GM12878 (cell line): ENCODE measurements around the gene PBRM1. TPM values are rescaled to one million over a fixed set of nuclear protein-coding genes. Genes with fewer than 3 reads are reported as not detected.

Experiments used
- ATAC-seq: fragments of 200-7000 bp; cut with Tn5 transposase; 3 replicates; pipeline ENCODE4 v1.9.1; 2020; ENCODE audit warnings: mild to moderate bottlenecking, moderate library complexity
- BruUV-seq: library from RNA; stranded (reverse); fragments of 400-500 nt; replicated peaks from 2 replicates; lab custom pipeline; 2021; lab: Mats Ljungman, UMichigan
- CTCF ChIA-PET: fragments of 300-600 bp; sonication (Branson Sonifier 250); formaldehyde crosslinking; extraction: SDS; loops from one replicate; lab custom pipeline; 2021; ENCODE audit warnings: inconsistent platforms; lab: Yijun Ruan, JAX
- POLR2A ChIA-PET: fragments of 350-600 bp; formaldehyde crosslinking; extraction: SDS; loops from one replicate; lab custom pipeline; 2021; ENCODE audit warnings: inconsistent platforms; lab: Charles Lee
- RAD21 ChIA-PET: fragments of 300-600 bp; sonication (Branson Sonifier 250); formaldehyde crosslinking; loops from one replicate; lab custom pipeline; 2023; ENCODE audit warnings: antibody characterized with exemption; ENCODE audit not compliant: unreplicated experiment; lab: Charles Lee
- SMC1A ChIA-PET: fragments of 300-600 bp; sonication (Branson Sonifier 250); formaldehyde crosslinking; loops from one replicate; lab custom pipeline; 2023; ENCODE audit not compliant: unreplicated experiment, uncharacterized antibody; lab: Charles Lee
- DNase-seq: peaks from one replicate; pipeline ENCODE4 v3.0.0-alpha.2; 2011; ENCODE audit warnings: low read depth, low spot score
- FAIRE-seq: peaks from 3 replicates; lab custom pipeline; 2011; peaks lifted over from hg19 to GRCh38; lab: Jason Lieb, UNC
- H2AFZ ChIP-seq: 2 replicates; pipeline ENCODE4 v1.6.0; 2011; ENCODE audit warnings: low read depth, low read length, control low read depth; ENCODE audit not compliant: control insufficient read depth
- H3K27ac ChIP-seq: 2 replicates; pipeline ENCODE4 v1.5.1; 2011; ENCODE audit warnings: control low read depth; ENCODE audit not compliant: control insufficient read depth, insufficient read depth
- H3K27me3 ChIP-seq, 2 experiments: replicated peaks in 1 of 2; 2 replicates each; pipeline versions ENCODE4 v1.6.0 to v1.6.1; 2011; ENCODE audit warnings: low read length in 1 of 2; ENCODE audit not compliant: control insufficient read depth in 2 of 2, insufficient read depth in 2 of 2
- H3K36me3 ChIP-seq, 2 experiments: 2 replicates each; pipeline ENCODE4 v1.5.1; 2011; ENCODE audit warnings: low read length in 1 of 2; ENCODE audit not compliant: control insufficient read depth in 2 of 2, insufficient read depth in 2 of 2
- H3K4me1 ChIP-seq: 2 replicates; pipeline ENCODE4 v1.6.1; 2011; ENCODE audit warnings: mild to moderate bottlenecking, low read length, moderate library complexity, mixed read lengths; ENCODE audit not compliant: control insufficient read depth, insufficient read depth
- H3K4me2 ChIP-seq: 2 replicates; pipeline ENCODE4 v1.6.0; 2011; ENCODE audit warnings: control low read depth; ENCODE audit not compliant: control insufficient read depth, insufficient read depth
- H3K4me3 ChIP-seq: fragments of 200-600 bp; sonication (generic); 2 replicates; pipeline ENCODE4 v1.5.1; 2016
- H3K79me2 ChIP-seq: 2 replicates; pipeline ENCODE4 v1.6.0; 2011; ENCODE audit warnings: low read length; ENCODE audit not compliant: control insufficient read depth, insufficient read depth
- H3K9ac ChIP-seq: 2 replicates; pipeline ENCODE4 v1.8.0; 2011; ENCODE audit warnings: low read length, control low read depth, mixed read lengths; ENCODE audit not compliant: control insufficient read depth, insufficient read depth
- H3K9me3 ChIP-seq: replicated peaks from 3 replicates; pipeline ENCODE4 v1.5.1; 2011; ENCODE audit warnings: mild to moderate bottlenecking, low read length; ENCODE audit not compliant: control insufficient read depth, insufficient read depth
- H4K20me1 ChIP-seq: 2 replicates; pipeline ENCODE4 v1.6.0; 2011; ENCODE audit not compliant: control insufficient read depth, insufficient read depth
- ASH2L ChIP-seq: fragments of 300-600, 200-600 bp; sonication (generic); IDR thresholded peaks from 2 replicates; pipeline ENCODE4 v1.6.1; 2017; ENCODE audit warnings: low read depth, mild to moderate bottlenecking, borderline replicate concordance
- E4F1 ChIP-seq: fragments of 450-650 bp; IDR thresholded peaks from 2 replicates; pipeline ENCODE4 v1.6.1; 2018; ENCODE audit warnings: borderline replicate concordance, mild to moderate bottlenecking; ENCODE audit not compliant: partially characterized antibody
- HDAC6 ChIP-seq: fragments of 200-600 bp; sonication (generic); IDR thresholded peaks from one replicate; pipeline ENCODE4 v1.8.0; 2017; ENCODE audit warnings: antibody characterized with exemption; ENCODE audit not compliant: unreplicated experiment
- RB1 ChIP-seq: fragments of 450-650 bp; formaldehyde crosslinking; IDR thresholded peaks from 2 replicates; pipeline ENCODE4 v1.6.1; 2017; ENCODE audit warnings: mild to moderate bottlenecking, borderline replicate concordance
- RCOR1 ChIP-seq: conservative IDR thresholded peaks from 2 replicates; pipeline ENCODE4 v1.6.1; 2012; ENCODE audit warnings: low read depth, low read length, improper control_type of control experiment
- RUNX3 ChIP-seq: IDR thresholded peaks from 2 replicates; pipeline ENCODE4 v1.6.1; 2012; ENCODE audit warnings: low read length, inconsistent platforms
- SMARCA5 ChIP-seq: fragments of 450-650 bp; IDR thresholded peaks from 2 replicates; pipeline ENCODE4 v1.6.1; 2017; ENCODE audit warnings: mild to moderate bottlenecking
- SRF ChIP-seq, 2 experiments: IDR thresholded peaks; 2 replicates each; pipeline ENCODE4 v1.6.1; 2011; ENCODE audit warnings: low read depth in 2 of 2, low read length in 2 of 2, mild to moderate bottlenecking in 1 of 2, moderate library complexity in 1 of 2
- SUZ12 ChIP-seq: fragments of 200-600 bp; sonication (generic); IDR thresholded peaks from one replicate; pipeline ENCODE4 v1.6.1; 2018; ENCODE audit warnings: antibody characterized with exemption, mild to moderate bottlenecking; ENCODE audit not compliant: unreplicated experiment
- TARDBP ChIP-seq: IDR thresholded peaks from 2 replicates; pipeline ENCODE4 v1.6.1; 2016; ENCODE audit warnings: borderline replicate concordance
- TCF12 ChIP-seq: IDR thresholded peaks from 2 replicates; pipeline ENCODE4 v1.6.1; 2011; ENCODE audit warnings: low read depth, mild to moderate bottlenecking, low read length
- TCF7 ChIP-seq: IDR thresholded peaks from 2 replicates; pipeline ENCODE4 v1.6.1; 2014; ENCODE audit warnings: antibody characterized with exemption, borderline replicate concordance
- WGBS: methylation state at CpG from one replicate; pipeline ENCODE4 v1.1.6; 2016; ENCODE audit warnings: low lambda C conversion rate; ENCODE audit not compliant: insufficient replicate concordance, insufficient coverage; ENCODE audit errors: missing lambda C conversion rate; 5-methylcytosine and 5-hydroxymethylcytosine counted together
- in situ Hi-C: fragments of 300-500 bp; cut with MboI; formaldehyde crosslinking; loops from 9 replicates; pipeline ENCODE4 v1.14.3; 2018; ENCODE audit warnings: mixed read lengths
- intact Hi-C: fragments of 100-400 bp; cut with micrococcal nuclease; formaldehyde crosslinking; loops from one replicate; pipeline ENCODE4 v1.14.2; 2022; ENCODE audit not compliant: unreplicated experiment
- polyA plus RNA-seq, 11 experiments: library from polyadenylated mRNA; depleted of rRNA in 4 of 11; unstranded in 6 of 11; stranded (reverse) in 5 of 11; fragments of >200 nt; fragmentation: Nextera tagmentation in 4 of 11; fragmentation: Illumina TruSeq in 1 of 11; extraction: Ambion mirVana in 4 of 11; extraction: Trizol in 1 of 11; gene quantifications; 1 replicate in 1 of 11; 2 replicates in 10 of 11; pipeline versions ENCODE4 v1.2.1 to v1.2.3, GENCODE V29; 2011 to 2016; ENCODE audit warnings: inconsistent platforms in 2 of 11, missing spikeins in 2 of 11, low read depth in 1 of 11
- total RNA-seq, 4 experiments: library from RNA; depleted of rRNA in 3 of 4; stranded (reverse); fragments of >200 nt in 3 of 4; fragmentation: Illumina TruSeq in 1 of 4; extraction: Trizol in 1 of 4; gene quantifications; 2 replicates each; pipeline versions ENCODE4 v1.2.1 to v1.2.3, GENCODE V29; 2013 to 2021
- TF ChIP-seq, protein P1 (sequence below): IDR thresholded peaks from 2 replicates; pipeline ENCODE4 v1.6.1; 2012; ENCODE audit warnings: low read depth, low read length, improper control_type of control experiment
- TF ChIP-seq, protein P2 (sequence below): fragments of 450-650 bp; IDR thresholded peaks from 2 replicates; pipeline ENCODE4 v1.6.1; 2014; ENCODE audit warnings: mild to moderate bottlenecking
- TF ChIP-seq, protein P3 (sequence below): IDR thresholded peaks from 2 replicates; pipeline ENCODE4 v1.6.1; 2012; ENCODE audit warnings: low read depth, low read length, improper control_type of control experiment

The PBRM1 gene
- total and polyA plus RNA-seq, 10 of the 15 experiments (the other 5 are each of a cell fraction or from before 2014, with no cell fraction given): 8.9 to 88.9 (median 39.3) TPM

- Histone ChIP-seq H3K9me3 (no peaks in the 10 kb centered on the region), H3K79me2 (peaks cover 9% of the 10 kb centered on the region), H3K27ac (peak overlapping the region; percentile 91), H3K36me3 (peaks cover 14 to 36% of the 10 kb centered on the region in 2 experiments), H4K20me1 (no peaks in the 10 kb centered on the region), H3K4me3 (no peak overlapping the region; the same call in 1 of the 2 replicates), H2AFZ (no peak overlapping the region), H3K4me1 (peaks cover 36% of the 10 kb centered on the region), H3K27me3 (no peaks in the 10 kb centered on the region), H3K9ac (peak overlapping the region; percentile 55), H3K4me2 (peak overlapping the region; percentile 85)
- no peak for FAIRE-seq
- POLR2A ChIA-PET: interaction anchor here (0.5 to 2.5 kb wide), 7 partner anchors 9 to 196 kb away, joined by 3 to 25 read pairs (median 3); partner anchors contain the start of genes GLT8D1, GNL3, PBRM1 and SPCS1
- ATAC-seq: peak; percentile 62
- intact Hi-C loops (no loop called here), in situ Hi-C loops (no loop called here)
- CTCF ChIA-PET: interaction anchor here (1.0 to 1.1 kb wide), 2 partner anchors 11 kb away, joined by 3 to 4 read pairs; partner anchors contain the start of gene GNL3
- 52% methylated on average over 2 of the region's 2 CpGs for WGBS
- BruUV-seq: no TSS peak
- SMC1A ChIA-PET: interaction anchor here (0.6 to 2.1 kb wide), 6 partner anchors 10 to 27 kb away, joined by 3 to 17 read pairs (median 4); partner anchors contain the start of genes GLT8D1 and SPCS1
- no peak for DNase-seq
- RAD21 ChIA-PET: interaction anchor here (0.8 to 1.6 kb wide), 8 partner anchors 8 to 58 kb away, joined by 3 to 6 read pairs (median 4); partner anchors contain the start of genes GLT8D1 and SPCS1
- TF ChIP-seq SRF (IDR thresholded peaks at IDR 0.05; ENCODE audit: low read depth in 2 of 2, low read length in 2 of 2): peak in 1 of 2 experiments; percentile 72; a peak in 1 of 4 replicates
- TF ChIP-seq TCF12: no peak
- TF ChIP-seq, protein P1, sequence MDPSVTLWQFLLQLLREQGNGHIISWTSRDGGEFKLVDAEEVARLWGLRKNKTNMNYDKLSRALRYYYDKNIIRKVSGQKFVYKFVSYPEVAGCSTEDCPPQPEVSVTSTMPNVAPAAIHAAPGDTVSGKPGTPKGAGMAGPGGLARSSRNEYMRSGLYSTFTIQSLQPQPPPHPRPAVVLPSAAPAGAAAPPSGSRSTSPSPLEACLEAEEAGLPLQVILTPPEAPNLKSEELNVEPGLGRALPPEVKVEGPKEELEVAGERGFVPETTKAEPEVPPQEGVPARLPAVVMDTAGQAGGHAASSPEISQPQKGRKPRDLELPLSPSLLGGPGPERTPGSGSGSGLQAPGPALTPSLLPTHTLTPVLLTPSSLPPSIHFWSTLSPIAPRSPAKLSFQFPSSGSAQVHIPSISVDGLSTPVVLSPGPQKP: no peak
- no peak for TF ChIP-seq SUZ12
- TF ChIP-seq ASH2L: no peak
- TF ChIP-seq TARDBP: no peak
- TF ChIP-seq, protein P2, sequence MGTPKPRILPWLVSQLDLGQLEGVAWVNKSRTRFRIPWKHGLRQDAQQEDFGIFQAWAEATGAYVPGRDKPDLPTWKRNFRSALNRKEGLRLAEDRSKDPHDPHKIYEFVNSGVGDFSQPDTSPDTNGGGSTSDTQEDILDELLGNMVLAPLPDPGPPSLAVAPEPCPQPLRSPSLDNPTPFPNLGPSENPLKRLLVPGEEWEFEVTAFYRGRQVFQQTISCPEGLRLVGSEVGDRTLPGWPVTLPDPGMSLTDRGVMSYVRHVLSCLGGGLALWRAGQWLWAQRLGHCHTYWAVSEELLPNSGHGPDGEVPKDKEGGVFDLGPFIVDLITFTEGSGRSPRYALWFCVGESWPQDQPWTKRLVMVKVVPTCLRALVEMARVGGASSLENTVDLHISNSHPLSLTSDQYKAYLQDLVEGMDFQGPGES: no peak
- TF ChIP-seq, protein P3, sequence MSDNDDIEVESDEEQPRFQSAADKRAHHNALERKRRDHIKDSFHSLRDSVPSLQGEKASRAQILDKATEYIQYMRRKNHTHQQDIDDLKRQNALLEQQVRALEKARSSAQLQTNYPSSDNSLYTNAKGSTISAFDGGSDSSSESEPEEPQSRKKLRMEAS: no peak
- no peak for TF ChIP-seq E4F1
- no peak for TF ChIP-seq SMARCA5
- no peak for TF ChIP-seq TCF7
- TF ChIP-seq RB1: no peak
- peak; percentile 70 for TF ChIP-seq RUNX3
- no peak for TF ChIP-seq HDAC6
- no peak for TF ChIP-seq RCOR1
Measured at GRCh38 chr3:52696830-52697631, 11.3 kb upstream of the PBRM1 start.
